GM12865 (cell line): Measurements from ENCODE around the gene ADAMTS1.

Experiments used
- DNase-seq: peaks from one replicate; pipeline ENCODE4 v3.0.0; 2010; ENCODE audit warnings: low read depth
- H3K4me3 ChIP-seq: 2 replicates; pipeline ENCODE4 v1.5.1; 2011; ENCODE audit warnings: mild to moderate bottlenecking, low read depth, low read length, control low read depth
- CTCF ChIP-seq: IDR thresholded peaks from 2 replicates; pipeline ENCODE4 v1.5.1; 2011; ENCODE audit warnings: low read length, control low read depth, low read depth, inconsistent platforms; ENCODE audit not compliant: insufficient read depth; ENCODE audit errors: missing control alignments

Gene ADAMTS1

GRCh38 chr21:26788790-26789189, 56.4 kb downstream of the ADAMTS1 start:
- no peak for DNase-seq
- H3K4me3 ChIP-seq, result no peak overlapping the region
- no peak for TF ChIP-seq CTCF
